Loucy (cell line): ENCODE data around the gene NCK1.

Source experiments
- H2AFZ ChIP-seq: fragments of 200-600 bp; sonication (generic); 2 replicates; pipeline ENCODE4 v1.6.0; 2016; ENCODE audit warnings: antibody characterized with exemption, mild to moderate bottlenecking, low read length, moderate library complexity
- H3F3A ChIP-seq: fragments of 200-600 bp; 2 replicates; pipeline ENCODE4 v1.6.0; 2016; ENCODE audit warnings: antibody characterized with exemption, low read depth, mild to moderate bottlenecking
- H3K27me3 ChIP-seq: fragments of 200-600 bp; sonication (generic); 2 replicates; pipeline ENCODE4 v1.6.1; 2014; ENCODE audit warnings: low read length, mild to moderate bottlenecking; ENCODE audit not compliant: insufficient read depth, poor library complexity, severe bottlenecking
- H3K36me3 ChIP-seq: fragments of 200-600 bp; sonication (generic); 2 replicates; pipeline ENCODE4 v1.6.1; 2016; ENCODE audit warnings: low read length; ENCODE audit not compliant: insufficient read depth
- H3K4me1 ChIP-seq: fragments of 200-600 bp; sonication (generic); 2 replicates; pipeline ENCODE4 v1.5.1; 2014; ENCODE audit warnings: low read length, mild to moderate bottlenecking; ENCODE audit not compliant: insufficient read depth, poor library complexity, severe bottlenecking
- H3K4me2 ChIP-seq: fragments of 200-600 bp; sonication (generic); 2 replicates; pipeline ENCODE4 v1.6.0; 2014; ENCODE audit warnings: antibody characterized with exemption, low read length, low read depth, mild to moderate bottlenecking; ENCODE audit not compliant: poor library complexity, severe bottlenecking
- H3K4me3 ChIP-seq: fragments of 200-600 bp; sonication (generic); 2 replicates; pipeline ENCODE4 v1.5.1; 2014; ENCODE audit warnings: low read length, mild to moderate bottlenecking, mixed read lengths; ENCODE audit not compliant: poor library complexity, severe bottlenecking
- H3K79me2 ChIP-seq: fragments of 200-600 bp; sonication (generic); 2 replicates; pipeline ENCODE4 v1.6.1; 2014; ENCODE audit warnings: low read length; ENCODE audit not compliant: insufficient read depth
- H3K9ac ChIP-seq: fragments of 200-600 bp; sonication (generic); 2 replicates; pipeline ENCODE4 v1.6.0; 2014; ENCODE audit warnings: mild to moderate bottlenecking, low read depth, low read length, moderate library complexity; ENCODE audit not compliant: poor library complexity, severe bottlenecking
- H3K9me2 ChIP-seq: fragments of 200-600 bp; sonication (generic); replicated peaks from 2 replicates; pipeline ENCODE4 v1.6.1; 2016; ENCODE audit warnings: low read depth, low read length, mixed read lengths
- H3K9me3 ChIP-seq: fragments of 200-600 bp; sonication (generic); 2 replicates; pipeline ENCODE4 v1.6.1; 2014; ENCODE audit warnings: mild to moderate bottlenecking, antibody characterized with exemption, low read length, low read depth; ENCODE audit not compliant: insufficient read depth
- H4K20me1 ChIP-seq: fragments of 200-600 bp; sonication (generic); 2 replicates; pipeline ENCODE4 v1.6.0; 2014; ENCODE audit warnings: antibody characterized with exemption, low read length, mild to moderate bottlenecking; ENCODE audit not compliant: insufficient read depth, poor library complexity, severe bottlenecking
- CTCF ChIP-seq: fragments of 200-600 bp; sonication (generic); conservative IDR thresholded peaks from 2 replicates; pipeline ENCODE4 v1.5.1; 2014; ENCODE audit warnings: mild to moderate bottlenecking, antibody characterized with exemption, low read length
- EZH2phosphoT487 ChIP-seq: fragments of 200-600 bp; IDR thresholded peaks from 2 replicates; pipeline ENCODE4 v1.6.1; 2018; ENCODE audit warnings: antibody characterized with exemption, mild to moderate bottlenecking, moderate library complexity, borderline replicate concordance

NCK1 gene

GRCh38 chr3:136909187-136909586, 47.2 kb downstream of the NCK1 start:
- H3K4me1 ChIP-seq: peaks cover 69% of the 10 kb centered on the region
- H3K4me3 ChIP-seq: no peak overlapping the region
- H3K79me2 ChIP-seq: peaks cover 100% of the 10 kb centered on the region
- peaks cover 13% of the 10 kb centered on the region; the same call in 1 of the 2 replicates for H3K36me3 ChIP-seq
- H3K4me2 ChIP-seq: peak overlapping the region; percentile 59
- H3F3A ChIP-seq: peaks cover 5% of the 10 kb centered on the region; the same call in 1 of the 2 replicates
- no peak overlapping the region for H2AFZ ChIP-seq
- H3K9me3 ChIP-seq: peaks cover 12% of the 10 kb centered on the region; the same call in 1 of the 2 replicates
- TF ChIP-seq EZH2phosphoT487: no peak
- no peak for TF ChIP-seq CTCF
- H3K9ac ChIP-seq: no peak overlapping the region
- H3K9me2 ChIP-seq: no peaks in the 10 kb centered on the region
- H4K20me1 ChIP-seq: peaks cover 64% of the 10 kb centered on the region
- no peaks in the 10 kb centered on the region for H3K27me3 ChIP-seq

- Histone ChIP-seq H3K4me3 (no peak overlapping the region), H4K20me1 (peaks cover 56% of the 10 kb centered on the region), H3K4me1 (peaks cover 83% of the 10 kb centered on the region), H3F3A (peaks cover 5% of the 10 kb centered on the region; the same call in 1 of the 2 replicates), H3K79me2 (peaks cover 100% of the 10 kb centered on the region), H2AFZ (no peak overlapping the region), H3K27me3 (no peaks in the 10 kb centered on the region), H3K9me2 (no peaks in the 10 kb centered on the region), H3K4me2 (peak overlapping the region; percentile 59), H3K9ac (no peak overlapping the region), H3K36me3 (no peaks in the 10 kb centered on the region; the same call in 1 of the 2 replicates), H3K9me3 (no peaks in the 10 kb centered on the region)
- TF ChIP-seq CTCF: no peak
- TF ChIP-seq EZH2phosphoT487: no peak
Observed at GRCh38 chr3:136910697-136911096, 48.7 kb downstream of the NCK1 start.

- H3K27me3 ChIP-seq: no peaks in the 10 kb centered on the region
- peak overlapping the region; percentile 20 for H3K4me2 ChIP-seq
- no peaks in the 10 kb centered on the region; the same call in 1 of the 2 replicates for H3K36me3 ChIP-seq
- H3K79me2 ChIP-seq: peaks cover 100% of the 10 kb centered on the region
- no peak for TF ChIP-seq CTCF
- no peak for TF ChIP-seq EZH2phosphoT487
- peaks cover 49% of the 10 kb centered on the region for H4K20me1 ChIP-seq
- H3K9ac ChIP-seq: peak overlapping the region; percentile 20
- peaks cover 5% of the 10 kb centered on the region; the same call in 1 of the 2 replicates for H3F3A ChIP-seq
- no peak overlapping the region for H2AFZ ChIP-seq
- peaks cover 87% of the 10 kb centered on the region for H3K4me1 ChIP-seq
- H3K9me2 ChIP-seq: no peaks in the 10 kb centered on the region
- no peak overlapping the region for H3K4me3 ChIP-seq
- no peaks in the 10 kb centered on the region for H3K9me3 ChIP-seq
Observed at GRCh38 chr3:136913168-136913567, 51.2 kb downstream of the NCK1 start.
